Esophagus muscularis mucosa (tissue), 4 donors: Measurements from ENCODE around the gene ZNF107. TPM values are rescaled to one million over a fixed set of nuclear protein-coding genes. Genes with fewer than 3 reads are reported as not detected.
"Not testable (repeated sequence)": the region's sequence is repeated elsewhere in the genome, so short reads cannot be mapped to it uniquely, and the experiment has no call there.

Experiments used
- DNase-seq: peaks from one replicate; pipeline ENCODE4 v3.0.0-alpha.2; 2017; ENCODE audit errors: extremely low spot score
- H3K27ac ChIP-seq, 4 donors: fragments of 200-600 bp; sonication (generic); replicated peaks in 1 of 4; 1 replicate in 3 of 4; 2 replicates in 1 of 4; pipeline ENCODE4 v1.5.1; 2016 to 2019; ENCODE audit warnings: mild to moderate bottlenecking in 1 of 4
- H3K27me3 ChIP-seq, 4 donors: fragments of 200-600 bp; sonication (generic); one replicate each; pipeline versions ENCODE4 v1.5.1 to v1.6.0; 2016 to 2019
- H3K36me3 ChIP-seq, 4 donors: fragments of 200-600 bp; sonication (generic); one replicate each; pipeline ENCODE4 v1.5.1; 2016 to 2019
- H3K4me1 ChIP-seq, 4 donors: fragments of 200-600 bp; sonication (generic); one replicate each; pipeline ENCODE4 v1.5.1; 2016 to 2019
- H3K4me3 ChIP-seq, 4 donors: fragments of 200-600 bp; sonication (generic); 1 replicate in 2 of 4; 2 replicates in 2 of 4; pipeline ENCODE4 v1.5.1; 2016 to 2019; ENCODE audit warnings: mild to moderate bottlenecking in 4 of 4, moderate library complexity in 1 of 4
- H3K9me3 ChIP-seq, 4 donors: fragments of 200-600 bp; sonication (generic); 1 replicate in 3 of 4; 2 replicates in 1 of 4; pipeline ENCODE4 v1.5.1; 2016 to 2019
- CTCF ChIP-seq, 3 experiments: fragments of 200-600 bp in 2 of 3; fragments of 450-650 bp in 1 of 3; sonication (generic) in 2 of 3; IDR thresholded peaks; one replicate each; pipeline ENCODE4 v1.5.1; 2017 to 2019; ENCODE audit warnings: antibody characterized with exemption in 3 of 3, mild to moderate bottlenecking in 2 of 3, moderate library complexity in 1 of 3
- EP300 ChIP-seq: sonication (generic); formaldehyde crosslinking; IDR thresholded peaks from one replicate; pipeline ENCODE4 v1.6.1; 2017; ENCODE audit warnings: antibody characterized with exemption
- POLR2A ChIP-seq: fragments of 450-650 bp; IDR thresholded peaks from one replicate; pipeline ENCODE4 v1.6.1; 2017; ENCODE audit warnings: antibody characterized with exemption, moderate library complexity, mild to moderate bottlenecking, low read depth
- POLR2AphosphoS5 ChIP-seq, 2 donors: sonication (generic); formaldehyde crosslinking; IDR thresholded peaks; one replicate each; pipeline ENCODE4 v1.6.1; 2017; ENCODE audit warnings: antibody characterized with exemption in 2 of 2
- WGBS: methylation state at CpG from one replicate; pipeline ENCODE4 v1.1.5; 2018; 5-methylcytosine and 5-hydroxymethylcytosine counted together
- intact Hi-C: fragments of 100-400 bp; cut with DNase I; formaldehyde crosslinking; loops from one replicate; pipeline ENCODE4 v1.15.1; 2023
- total RNA-seq, 4 donors: library from RNA; depleted of rRNA; stranded (reverse); fragments of >200 nt; gene quantifications; one replicate each; pipeline versions ENCODE4 v1.1.0 to v1.2.1, GENCODE V29; 2016

The ZNF107 gene
- total RNA-seq, 4 donors from 2014 or later, result 1.8 to 3.3 (median 2.4) TPM

DNA sequence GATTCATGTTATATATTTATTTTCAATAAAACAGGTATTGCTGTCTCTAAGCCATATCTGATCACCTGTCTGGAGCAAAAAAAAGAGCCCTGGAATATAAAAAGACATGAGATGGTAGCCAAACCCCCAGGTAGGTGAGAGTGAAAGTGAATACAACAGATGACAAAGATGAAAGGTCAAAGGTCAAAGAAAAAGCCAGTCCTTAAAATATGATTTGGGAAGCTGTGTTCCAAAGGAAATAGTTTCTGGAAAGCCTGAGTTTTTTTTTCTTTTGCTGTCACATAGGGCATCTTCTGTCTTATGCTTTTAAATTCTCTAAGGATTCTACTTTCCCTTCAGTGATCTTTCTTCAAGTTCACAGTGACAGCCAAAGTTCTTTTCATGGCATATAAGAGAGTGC is 25.9 kb downstream of the ZNF107 start:
- DNase-seq, result no peak
- Histone ChIP-seq H3K36me3 (peaks cover 0 to 29% (median 10%) of the 10 kb centered on the region in 4 donors), H3K9me3 (no peaks in the 10 kb centered on the region), H3K27ac (no peak overlapping the region), H3K27me3 (no peaks in the 10 kb centered on the region), H3K4me3 (no peak overlapping the region), H3K4me1 (no peaks in the 10 kb centered on the region)
- intact Hi-C loops, result loop anchor here (10.0 kb wide), 1 partner anchor 83 kb away; no protein-coding TSS in a partner anchor
- no peak for TF ChIP-seq POLR2AphosphoS5 (IDR thresholded peaks at IDR 0.05)
- TF ChIP-seq CTCF (IDR thresholded peaks at IDR 0.05), result no peak
- no peak for TF ChIP-seq EP300
- no peak for TF ChIP-seq POLR2A

- not testable (repeated sequence) for H3K27ac ChIP-seq, H3K4me1 ChIP-seq, H3K27me3 ChIP-seq, H3K4me3 ChIP-seq, DNase-seq
- 97% methylated on average over 12 of the region's 12 CpGs for WGBS
- peaks cover 0 to 43% (median 23%) of the 10 kb centered on the region in 4 donors for H3K36me3 ChIP-seq
- peaks cover 0 to 11% (median 2%) of the 10 kb centered on the region in 4 donors for H3K9me3 ChIP-seq
- intact Hi-C loops, result loop anchor here (10.0 kb wide), 1 partner anchor 77 kb away; no protein-coding TSS in a partner anchor
These were observed 31.9 kb downstream of the ZNF107 start for GRCh38 chr7:64697863-64698262.

GRCh38 chr7:64706625-64707292 is 40.8 kb downstream of the ZNF107 start:
- no peaks in the 10 kb centered on the region for H3K4me1 ChIP-seq
- DNase-seq, result no peak
- no peaks in the 10 kb centered on the region for H3K27me3 ChIP-seq
- 96% methylated on average over 2 of the region's 2 CpGs for WGBS
- intact Hi-C loops, result loop anchor here (10.0 kb wide), 1 partner anchor 62 kb away; no protein-coding TSS in a partner anchor
- H3K4me3 ChIP-seq, result no peak overlapping the region
- TF ChIP-seq POLR2A (no peak), EP300 (no peak), CTCF (IDR thresholded peaks at IDR 0.05) (no peak), POLR2AphosphoS5 (IDR thresholded peaks at IDR 0.05) (no peak)
- peaks cover 16 to 25% (median 20%) of the 10 kb centered on the region in 4 donors for H3K36me3 ChIP-seq
- no peak overlapping the region for H3K27ac ChIP-seq
- H3K9me3 ChIP-seq, result peaks cover 0 to 72% (median 61%) of the 10 kb centered on the region in 4 donors

DNA sequence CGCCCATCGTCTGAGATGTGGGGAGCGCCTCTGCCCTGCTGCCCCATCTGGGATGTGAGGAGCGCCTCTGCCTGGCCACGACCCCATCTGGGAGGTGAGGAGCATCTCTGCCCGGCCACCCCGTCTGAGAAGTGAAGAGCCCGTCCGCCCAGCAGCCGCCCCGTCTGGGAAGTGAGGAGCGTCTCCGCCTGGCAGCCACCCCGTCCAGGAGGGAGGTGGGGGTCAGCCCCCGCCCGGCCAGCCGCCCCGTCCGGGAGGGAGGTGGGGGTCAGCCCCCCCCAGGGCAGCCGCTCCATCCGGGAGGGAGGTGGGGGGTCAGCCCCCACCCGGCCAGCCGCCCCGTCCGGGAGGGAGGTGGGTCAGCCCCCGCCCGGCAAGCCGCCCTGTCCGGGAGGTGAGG is 52.0 kb downstream of the ZNF107 start:
- DNase-seq, H3K4me1 ChIP-seq, intact Hi-C loops, H3K36me3 ChIP-seq, H3K27me3 ChIP-seq, H3K4me3 ChIP-seq, H3K27ac ChIP-seq: not testable (repeated sequence)
- WGBS, result 97% methylated on average over 13 of the region's 29 CpGs
- peaks cover 0 to 22% (median 11%) of the 10 kb centered on the region in 4 donors for H3K9me3 ChIP-seq

DNA sequence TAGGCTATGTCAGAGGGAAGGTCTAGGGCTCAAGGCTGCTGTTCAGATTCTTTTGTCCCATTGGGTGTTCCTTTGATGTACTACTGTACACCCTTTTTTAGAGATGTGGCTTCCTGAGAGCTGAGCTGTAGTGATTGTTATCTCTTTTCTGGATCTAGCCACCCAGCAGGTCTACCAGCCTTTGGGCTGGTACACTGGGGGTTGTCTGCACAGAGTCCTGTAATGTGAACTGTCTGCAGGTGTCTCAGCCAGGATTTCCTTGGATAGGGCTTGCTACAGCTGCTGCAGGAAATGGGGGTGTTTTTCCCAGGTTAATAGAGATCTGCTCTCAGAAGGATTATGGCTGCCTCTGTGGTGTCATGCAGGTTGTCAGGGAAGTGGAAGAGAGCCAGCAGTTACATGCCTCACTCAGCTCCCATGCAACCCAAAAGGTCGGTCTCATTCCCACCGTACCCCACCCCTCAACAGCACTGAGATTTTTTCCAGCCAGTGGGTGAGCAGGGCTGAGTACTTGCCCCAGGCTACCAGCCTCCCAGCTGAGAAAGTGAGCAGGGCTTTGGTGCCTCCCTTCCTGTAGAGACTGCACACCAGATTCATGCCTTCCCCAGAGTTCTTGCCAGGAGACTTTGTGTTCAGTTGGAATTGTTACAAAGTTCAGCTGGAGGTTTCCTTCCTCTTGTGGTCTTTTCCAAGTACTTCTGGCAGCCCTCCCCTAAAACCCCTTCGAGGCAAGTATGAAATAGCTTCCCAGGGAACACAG is 63.3 kb downstream of the ZNF107 start:
- no peak overlapping the region for H3K27ac ChIP-seq
- no peaks in the 10 kb centered on the region for H3K36me3 ChIP-seq
- intact Hi-C loops, result no loop called here
- no peaks in the 10 kb centered on the region for H3K27me3 ChIP-seq
- no peaks in the 10 kb centered on the region for H3K4me1 ChIP-seq
- 83% methylated on average over 2 of the region's 3 CpGs for WGBS
- DNase-seq, result no peak
- no peak for TF ChIP-seq POLR2AphosphoS5 (IDR thresholded peaks at IDR 0.05)
- no peak for TF ChIP-seq POLR2A
- TF ChIP-seq EP300, result no peak
- no peak for TF ChIP-seq CTCF (IDR thresholded peaks at IDR 0.05)
- peaks cover 0 to 15% (median 8%) of the 10 kb centered on the region in 4 donors for H3K9me3 ChIP-seq
- no peak overlapping the region for H3K4me3 ChIP-seq
